ENCODE results near the gene EVI5.

The EVI5 gene

GRCh38 chr1:92784639-92785500 lies at the start of gene EVI5:
EVI5 (minus strand) TSS chr1:92785108; CDS start chr1:92736546, 48,562 bp downstream.
- Histone ChIP-seq H3K36me3 (ENCODE audit: control insufficient read depth, insufficient read depth, low read length, severe bottlenecking) (no peaks in the 10 kb centered on the region), H3K4me1 (ENCODE audit: control insufficient read depth, insufficient read depth, low read length) (peaks cover 16% of the 10 kb centered on the region), H3K9me3 (ENCODE audit: control insufficient read depth, low read length) (no peaks in the 10 kb centered on the region), H3K27me3 (replicated peaks; ENCODE audit: control insufficient read depth, insufficient read depth, low read length) (no peaks in the 10 kb centered on the region), H3K4me3 (ENCODE audit: low read length) (peak within 1 kb of the TSS; percentile 94), H3K9ac (ENCODE audit: low read length) (peak within 1 kb of the TSS; percentile 94)
- peak; percentile 99 for DNase-seq (ENCODE audit: low read depth)

GRCh38 chr1:92834617-92835016 lies 49.7 kb upstream of the EVI5 start:
- no peak for DNase-seq (ENCODE audit: low read depth)
- no peaks in the 10 kb centered on the region for H3K9me3 ChIP-seq (ENCODE audit: control insufficient read depth, low read length)
- H3K27me3 ChIP-seq (replicated peaks; ENCODE audit: control insufficient read depth, insufficient read depth, low read length): no peaks in the 10 kb centered on the region
- H3K4me3 ChIP-seq (ENCODE audit: low read length): peak overlapping the region; percentile 94
- H3K9ac ChIP-seq (ENCODE audit: low read length): peak overlapping the region; percentile 99
- H3K4me1 ChIP-seq (ENCODE audit: control insufficient read depth, insufficient read depth, low read length): peaks cover 57% of the 10 kb centered on the region
- peaks cover 65% of the 10 kb centered on the region for H3K36me3 ChIP-seq (ENCODE audit: control insufficient read depth, insufficient read depth, low read length, severe bottlenecking)

DNA sequence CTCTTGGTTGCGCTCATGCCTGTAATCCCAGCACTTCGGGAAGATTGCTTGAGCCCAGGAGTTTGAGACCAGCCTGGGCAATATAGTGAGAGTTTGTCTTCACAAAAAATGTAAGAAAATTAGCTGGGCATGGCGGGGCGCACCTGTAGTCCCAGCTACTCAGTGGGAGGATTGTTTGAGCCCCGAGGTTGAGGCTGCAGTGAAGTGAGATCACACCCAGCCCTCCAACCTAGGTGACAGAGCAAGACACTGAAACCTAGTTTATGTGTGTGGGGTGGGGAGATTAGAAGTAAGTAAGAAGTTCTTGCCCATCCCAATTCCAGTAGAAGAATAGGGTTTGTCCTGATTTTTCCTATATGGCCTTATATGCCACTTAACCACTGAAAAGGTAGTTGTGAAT lies 48.9 kb upstream of the EVI5 start:
- H3K4me1 ChIP-seq (ENCODE audit: control insufficient read depth, insufficient read depth, low read length): peaks cover 51% of the 10 kb centered on the region
- no peak for DNase-seq (ENCODE audit: low read depth)
- H3K9me3 ChIP-seq (ENCODE audit: control insufficient read depth, low read length): no peaks in the 10 kb centered on the region
- H3K9ac ChIP-seq (ENCODE audit: low read length): peak overlapping the region; percentile 99
- H3K4me3 ChIP-seq (ENCODE audit: low read length): peak overlapping the region; percentile 94
- H3K27me3 ChIP-seq (replicated peaks; ENCODE audit: control insufficient read depth, insufficient read depth, low read length): no peaks in the 10 kb centered on the region
- peaks cover 57% of the 10 kb centered on the region for H3K36me3 ChIP-seq (ENCODE audit: control insufficient read depth, insufficient read depth, low read length, severe bottlenecking)

- Histone ChIP-seq H3K9me3 (ENCODE audit: control insufficient read depth, low read length) (no peaks in the 10 kb centered on the region), H3K4me3 (ENCODE audit: low read length) (peak overlapping the region; percentile 94), H3K27me3 (replicated peaks; ENCODE audit: control insufficient read depth, insufficient read depth, low read length) (no peaks in the 10 kb centered on the region), H3K4me1 (ENCODE audit: control insufficient read depth, insufficient read depth, low read length) (peaks cover 38% of the 10 kb centered on the region), H3K36me3 (ENCODE audit: control insufficient read depth, insufficient read depth, low read length, severe bottlenecking) (peaks cover 45% of the 10 kb centered on the region), H3K9ac (ENCODE audit: low read length) (peak overlapping the region; percentile 99)
- peak; percentile 64 for DNase-seq (ENCODE audit: low read depth)
Measured at GRCh38 chr1:92832537-92833114, 47.7 kb upstream of the EVI5 start.

GRCh38 chr1:92831762-92832536 lies 47.0 kb upstream of the EVI5 start, which contains the start of gene RPL5:
RPL5 (plus strand) TSS chr1:92832040; CDS start chr1:92832115, 75 bp downstream.
- H3K36me3 ChIP-seq (ENCODE audit: control insufficient read depth, insufficient read depth, low read length, severe bottlenecking): peaks cover 38% of the 10 kb centered on the region
- no peaks in the 10 kb centered on the region for H3K27me3 ChIP-seq (replicated peaks; ENCODE audit: control insufficient read depth, insufficient read depth, low read length)
- H3K9me3 ChIP-seq (ENCODE audit: control insufficient read depth, low read length): no peaks in the 10 kb centered on the region
- peak within 1 kb of the TSS; percentile 94 for H3K4me3 ChIP-seq (ENCODE audit: low read length)
- DNase-seq (ENCODE audit: low read depth): peak; percentile 99
- peak within 1 kb of the TSS; percentile 99 for H3K9ac ChIP-seq (ENCODE audit: low read length)
- peaks cover 33% of the 10 kb centered on the region for H3K4me1 ChIP-seq (ENCODE audit: control insufficient read depth, insufficient read depth, low read length)

DNA sequence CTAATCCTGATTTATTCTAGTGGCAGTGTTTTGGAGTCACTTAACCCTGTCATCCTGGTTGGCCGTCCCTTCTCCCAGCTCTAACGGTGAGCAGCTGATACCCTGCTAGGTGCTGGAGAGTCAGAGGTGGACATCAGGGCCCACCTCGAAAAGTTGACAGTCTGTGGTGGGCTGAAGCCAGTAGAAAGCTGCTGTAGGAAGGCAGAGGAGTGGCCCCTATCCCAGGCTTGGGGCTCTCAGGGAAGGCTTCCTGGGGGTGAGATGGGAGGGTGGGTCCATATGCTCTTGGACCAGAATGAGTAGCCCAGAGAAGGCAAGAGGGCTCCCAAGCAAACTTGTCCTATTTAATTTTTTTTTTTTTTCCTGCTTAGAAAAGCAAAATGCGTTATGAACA lies 46.5 kb upstream of the EVI5 start:
- DNase-seq (ENCODE audit: low read depth): no peak
- Histone ChIP-seq H3K9me3 (ENCODE audit: control insufficient read depth, low read length) (no peaks in the 10 kb centered on the region), H3K4me3 (ENCODE audit: low read length) (no peak overlapping the region)

GRCh38 chr1:92826792-92827191 lies 41.9 kb upstream of the EVI5 start:
- no peak for DNase-seq (ENCODE audit: low read depth)
- peaks cover 5% of the 10 kb centered on the region for H3K4me1 ChIP-seq (ENCODE audit: control insufficient read depth, insufficient read depth, low read length)
- no peak overlapping the region for H3K4me3 ChIP-seq (ENCODE audit: low read length)
- no peaks in the 10 kb centered on the region for H3K27me3 ChIP-seq (replicated peaks; ENCODE audit: control insufficient read depth, insufficient read depth, low read length)
- H3K9me3 ChIP-seq (ENCODE audit: control insufficient read depth, low read length): no peaks in the 10 kb centered on the region
- no peak overlapping the region for H3K9ac ChIP-seq (ENCODE audit: low read length)
- no peaks in the 10 kb centered on the region for H3K36me3 ChIP-seq (ENCODE audit: control insufficient read depth, insufficient read depth, low read length, severe bottlenecking)

More for the DNA sequence above, 46.5 kb upstream of the EVI5 start:
- peak overlapping the region; percentile 32 for H3K9ac ChIP-seq (ENCODE audit: low read length)
- peaks cover 33% of the 10 kb centered on the region for H3K36me3 ChIP-seq (ENCODE audit: control insufficient read depth, insufficient read depth, low read length, severe bottlenecking)
- peaks cover 27% of the 10 kb centered on the region for H3K4me1 ChIP-seq (ENCODE audit: control insufficient read depth, insufficient read depth, low read length)
- H3K27me3 ChIP-seq (replicated peaks; ENCODE audit: control insufficient read depth, insufficient read depth, low read length): no peaks in the 10 kb centered on the region

DNA sequence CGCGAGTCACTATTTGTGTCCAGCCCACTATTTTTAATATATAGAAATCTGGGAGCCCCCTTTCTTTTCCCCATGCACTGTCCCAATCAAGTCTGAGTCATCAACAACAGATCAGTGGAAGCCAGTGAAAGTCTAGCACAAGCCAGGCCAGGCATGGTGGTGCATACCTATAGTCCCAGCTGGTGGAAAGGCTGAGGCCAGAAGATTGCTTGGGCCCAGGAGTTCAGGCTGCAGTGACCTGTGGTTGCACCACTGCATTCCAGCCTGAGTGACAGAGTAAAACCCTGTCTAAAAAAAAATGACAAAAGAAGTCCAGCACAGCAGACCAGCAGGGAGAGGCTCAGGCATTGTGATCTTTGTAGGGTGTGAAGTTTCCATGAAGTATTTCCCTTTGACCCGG lies 38.0 kb upstream of the EVI5 start:
- Histone ChIP-seq H3K4me3 (ENCODE audit: low read length) (no peak overlapping the region), H3K4me1 (ENCODE audit: control insufficient read depth, insufficient read depth, low read length) (peaks cover 8% of the 10 kb centered on the region), H3K36me3 (ENCODE audit: control insufficient read depth, insufficient read depth, low read length, severe bottlenecking) (no peaks in the 10 kb centered on the region), H3K27me3 (replicated peaks; ENCODE audit: control insufficient read depth, insufficient read depth, low read length) (no peaks in the 10 kb centered on the region), H3K9me3 (ENCODE audit: control insufficient read depth, low read length) (no peaks in the 10 kb centered on the region), H3K9ac (ENCODE audit: low read length) (no peak overlapping the region)
- DNase-seq (ENCODE audit: low read depth): peak; percentile 60

DNA sequence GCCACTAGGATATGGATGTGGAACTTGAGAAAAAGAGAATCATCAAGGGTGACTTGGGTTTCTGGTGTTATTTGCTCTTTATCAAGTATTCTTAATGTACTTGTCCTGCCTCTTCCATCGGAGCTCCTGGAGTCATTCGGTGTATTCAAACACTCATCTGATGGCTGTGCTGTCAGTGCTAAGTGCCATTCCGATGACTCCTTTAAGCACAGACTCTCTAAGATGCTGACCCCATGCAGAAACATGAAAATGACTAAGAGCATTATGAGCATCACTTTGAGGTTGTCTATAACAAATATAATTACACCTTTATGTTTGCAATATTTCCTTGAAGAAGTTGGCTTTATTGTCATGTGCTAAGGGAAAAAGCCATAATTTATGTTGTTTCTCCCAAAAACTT lies 35.6 kb upstream of the EVI5 start:
- Histone ChIP-seq H3K36me3 (ENCODE audit: control insufficient read depth, insufficient read depth, low read length, severe bottlenecking) (no peaks in the 10 kb centered on the region), H3K9ac (ENCODE audit: low read length) (no peak overlapping the region), H3K4me1 (ENCODE audit: control insufficient read depth, insufficient read depth, low read length) (peaks cover 8% of the 10 kb centered on the region), H3K27me3 (replicated peaks; ENCODE audit: control insufficient read depth, insufficient read depth, low read length) (no peaks in the 10 kb centered on the region), H3K9me3 (ENCODE audit: control insufficient read depth, low read length) (no peaks in the 10 kb centered on the region), H3K4me3 (ENCODE audit: low read length) (no peak overlapping the region)
- DNase-seq (ENCODE audit: low read depth): no peak

GRCh38 chr1:92820024-92820423 lies 35.1 kb upstream of the EVI5 start:
- H3K9me3 ChIP-seq (ENCODE audit: control insufficient read depth, low read length): no peaks in the 10 kb centered on the region
- H3K9ac ChIP-seq (ENCODE audit: low read length): peak overlapping the region; percentile 35
- peak; percentile 28 for DNase-seq (ENCODE audit: low read depth)
- H3K4me1 ChIP-seq (ENCODE audit: control insufficient read depth, insufficient read depth, low read length): peaks cover 8% of the 10 kb centered on the region
- no peak overlapping the region for H3K4me3 ChIP-seq (ENCODE audit: low read length)
- no peaks in the 10 kb centered on the region for H3K27me3 ChIP-seq (replicated peaks; ENCODE audit: control insufficient read depth, insufficient read depth, low read length)
- H3K36me3 ChIP-seq (ENCODE audit: control insufficient read depth, insufficient read depth, low read length, severe bottlenecking): no peaks in the 10 kb centered on the region
